AG09309 (cell line): ENCODE measurements around the gene SSBP2.

Experiments used
- DNase-seq: peaks from one replicate; pipeline ENCODE4 v3.0.0-alpha.2; 2010; ENCODE audit warnings: low read depth
- H3K4me3 ChIP-seq: 2 replicates; pipeline ENCODE4 v1.5.1; 2011; ENCODE audit warnings: mild to moderate bottlenecking, low read depth, low read length, moderate library complexity; ENCODE audit not compliant: control insufficient read depth
- TF ChIP-seq, protein P1 (sequence below): IDR thresholded peaks from 2 replicates; pipeline ENCODE4 v1.5.1; 2011; ENCODE audit warnings: mild to moderate bottlenecking, low read depth, low read length, inconsistent platforms; ENCODE audit not compliant: insufficient read depth, control insufficient read depth; ENCODE audit errors: missing control alignments

Gene SSBP2

DNA sequence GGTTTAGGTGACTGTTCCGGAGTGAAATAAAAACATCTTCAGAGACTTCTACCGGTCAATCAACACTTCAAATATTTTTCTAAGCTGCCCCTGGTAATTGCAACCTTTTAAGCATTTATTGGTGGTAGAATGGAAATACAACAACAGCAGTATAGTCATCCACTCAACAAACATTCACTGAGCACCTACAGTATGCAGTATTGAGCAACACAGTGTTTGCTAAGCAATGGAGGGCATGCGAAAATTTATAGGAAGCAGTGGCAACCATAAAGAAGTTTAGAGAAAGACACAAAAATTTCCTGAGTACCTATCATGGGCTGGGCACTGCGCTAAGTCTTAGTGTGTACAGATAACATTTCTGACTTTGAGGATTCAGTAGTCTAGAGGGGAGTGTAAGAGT is 12.0 kb upstream of the SSBP2 start:
- no peak for DNase-seq
- TF ChIP-seq, protein P1, sequence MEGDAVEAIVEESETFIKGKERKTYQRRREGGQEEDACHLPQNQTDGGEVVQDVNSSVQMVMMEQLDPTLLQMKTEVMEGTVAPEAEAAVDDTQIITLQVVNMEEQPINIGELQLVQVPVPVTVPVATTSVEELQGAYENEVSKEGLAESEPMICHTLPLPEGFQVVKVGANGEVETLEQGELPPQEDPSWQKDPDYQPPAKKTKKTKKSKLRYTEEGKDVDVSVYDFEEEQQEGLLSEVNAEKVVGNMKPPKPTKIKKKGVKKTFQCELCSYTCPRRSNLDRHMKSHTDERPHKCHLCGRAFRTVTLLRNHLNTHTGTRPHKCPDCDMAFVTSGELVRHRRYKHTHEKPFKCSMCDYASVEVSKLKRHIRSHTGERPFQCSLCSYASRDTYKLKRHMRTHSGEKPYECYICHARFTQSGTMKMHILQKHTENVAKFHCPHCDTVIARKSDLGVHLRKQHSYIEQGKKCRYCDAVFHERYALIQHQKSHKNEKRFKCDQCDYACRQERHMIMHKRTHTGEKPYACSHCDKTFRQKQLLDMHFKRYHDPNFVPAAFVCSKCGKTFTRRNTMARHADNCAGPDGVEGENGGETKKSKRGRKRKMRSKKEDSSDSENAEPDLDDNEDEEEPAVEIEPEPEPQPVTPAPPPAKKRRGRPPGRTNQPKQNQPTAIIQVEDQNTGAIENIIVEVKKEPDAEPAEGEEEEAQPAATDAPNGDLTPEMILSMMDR, result no peak
- H3K4me3 ChIP-seq, result no peak overlapping the region

DNA sequence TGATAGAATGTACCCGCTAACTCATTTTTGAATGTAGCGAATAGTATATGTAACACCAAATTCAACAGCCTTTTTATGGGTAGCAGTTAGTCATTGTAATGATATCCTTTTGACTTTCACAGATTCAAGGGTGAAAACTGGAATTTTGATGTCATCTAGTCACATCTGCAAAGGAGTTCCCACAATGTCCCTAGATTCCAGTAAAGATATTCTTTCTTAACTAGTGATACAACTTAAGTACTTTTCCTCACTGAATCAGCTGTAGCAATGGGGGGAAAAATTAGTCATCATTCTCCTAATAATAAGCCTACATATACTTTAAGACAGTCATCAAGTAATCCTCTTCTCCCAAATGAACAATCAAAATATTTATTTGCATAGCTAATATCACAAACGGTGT is 11.5 kb upstream of the SSBP2 start:
- TF ChIP-seq, protein P1, result no peak
- no peak overlapping the region for H3K4me3 ChIP-seq
- no peak for DNase-seq

DNA sequence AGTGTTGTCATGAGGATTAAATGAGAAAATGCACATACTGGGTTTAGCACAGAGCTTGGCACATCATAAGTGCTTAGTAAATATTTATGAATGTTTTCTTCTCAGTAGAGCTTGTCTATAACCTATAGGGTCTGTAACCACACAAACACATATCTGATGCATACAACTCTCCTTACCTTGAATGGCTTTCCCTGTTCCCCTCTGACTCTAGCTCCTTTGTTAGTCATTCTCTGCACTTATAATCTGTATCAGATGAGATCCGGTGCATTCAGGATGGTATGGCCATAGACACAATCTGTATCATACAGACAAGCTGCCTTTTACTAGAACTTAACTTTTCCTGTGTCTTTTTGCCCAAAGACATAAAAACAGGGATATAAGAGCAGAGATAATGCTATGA is 11.1 kb upstream of the SSBP2 start:
- TF ChIP-seq, protein P1, result no peak
- no peak for DNase-seq

DNA sequence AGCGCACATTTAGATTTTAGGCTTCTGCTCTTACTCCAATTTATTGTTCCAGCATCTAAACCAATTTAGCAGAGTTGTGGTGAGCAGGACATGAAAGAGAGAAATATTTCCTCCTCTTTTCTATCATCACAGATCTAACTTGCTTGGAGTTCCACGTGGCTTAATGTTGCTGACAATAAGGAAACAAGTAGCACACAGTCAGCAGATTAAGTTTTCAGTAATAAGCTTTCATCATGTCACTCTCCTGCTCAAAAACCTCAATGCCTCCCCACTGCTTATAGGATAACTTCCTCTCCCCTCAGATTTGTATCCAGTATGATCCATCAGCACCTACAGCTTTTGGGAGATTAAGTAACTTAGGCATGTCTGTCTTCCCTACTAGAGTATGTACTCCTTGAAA is 10.4 kb upstream of the SSBP2 start:
- TF ChIP-seq, protein P1, result no peak
- no peak for DNase-seq
- no peak overlapping the region for H3K4me3 ChIP-seq

More for the DNA sequence above, 11.1 kb upstream of the SSBP2 start:
- H3K4me3 ChIP-seq, result no peak overlapping the region

DNA sequence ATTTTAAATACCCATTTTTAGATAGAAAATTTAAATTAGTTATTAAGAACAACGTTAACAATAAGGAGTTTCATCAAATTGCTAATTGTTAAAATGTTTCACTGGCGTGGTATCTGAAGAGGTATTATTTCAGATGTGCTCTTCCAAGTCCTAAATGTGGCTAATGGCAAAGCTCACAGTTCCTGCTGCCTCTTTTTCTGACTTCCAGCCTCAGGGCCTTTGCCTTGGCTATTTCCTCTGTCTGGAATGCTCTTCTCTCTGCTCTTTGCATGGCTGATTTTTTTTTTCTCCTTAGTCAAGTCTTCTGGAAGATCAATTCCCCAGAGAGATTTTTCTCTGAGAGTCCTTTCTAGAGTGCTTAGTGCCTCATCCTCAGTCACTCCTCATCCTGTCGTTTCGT is 9.6 kb upstream of the SSBP2 start:
- DNase-seq, result no peak
- no peak overlapping the region for H3K4me3 ChIP-seq
- TF ChIP-seq, protein P1, result no peak

DNA sequence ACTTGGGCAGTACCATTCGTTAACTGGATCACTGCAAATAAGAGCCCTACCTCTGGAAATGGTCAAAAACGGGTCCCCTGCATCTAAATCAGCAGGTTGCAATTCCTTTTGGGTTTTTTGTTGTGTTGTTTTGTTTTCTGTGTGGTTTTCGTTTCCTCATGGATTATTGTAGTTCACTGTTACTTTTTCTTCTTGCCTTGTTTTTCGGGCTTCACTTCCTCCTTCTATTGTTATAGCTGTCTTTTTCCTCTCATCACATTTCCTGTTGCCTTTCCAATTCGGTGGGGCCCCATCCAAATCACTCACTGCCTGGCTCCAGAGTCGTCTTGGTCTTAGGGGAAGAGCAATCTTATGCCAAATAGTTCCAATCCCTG is 8.7 kb upstream of the SSBP2 start:
- no peak for DNase-seq
- TF ChIP-seq, protein P1, result no peak
- H3K4me3 ChIP-seq, result no peak overlapping the region

DNA sequence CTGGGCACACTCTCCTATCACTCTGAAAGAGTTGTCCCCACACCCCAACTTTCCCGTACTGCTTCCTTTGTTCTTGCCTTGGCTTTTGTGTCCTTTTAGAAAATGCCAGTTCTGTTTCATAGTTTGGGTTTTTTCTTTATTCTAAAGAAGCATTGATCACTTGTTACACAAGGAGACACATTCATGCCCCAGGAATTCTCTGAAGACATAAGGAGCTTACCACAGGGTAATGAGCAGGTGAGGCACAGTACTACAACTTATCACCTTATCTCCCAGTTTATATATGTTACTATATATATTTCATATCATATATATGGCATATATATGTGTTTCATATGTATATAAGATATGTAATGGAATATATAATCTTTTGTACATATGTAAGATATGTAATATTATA is 6.5 kb upstream of the SSBP2 start:
- TF ChIP-seq, protein P1, result no peak
- no peak for DNase-seq
- H3K4me3 ChIP-seq, result no peak overlapping the region
